ENCODE measurements around the gene HTR6.

GRCh38 chr1:19688041-19688842, 23.6 kb downstream of the HTR6 start:
- TF ChIP-seq FOXM1 (IDR thresholded peaks at IDR 0.05; ENCODE audit: borderline replicate concordance, low read depth) (no peak), RAD21 (IDR thresholded peaks at IDR 0.05; ENCODE audit: low read depth) (no peak), EP300 (IDR thresholded peaks at IDR 0.05; ENCODE audit: borderline replicate concordance) (no peak), MAX (IDR thresholded peaks at IDR 0.05) (no peak), ZBTB7A (IDR thresholded peaks at IDR 0.05; ENCODE audit: low read depth) (no peak), REST (IDR thresholded peaks at IDR 0.05; ENCODE audit: low read depth) (no peak)
